ENCODE data around the gene RNF213.
"Not testable (repeated sequence)": the region's sequence is repeated elsewhere in the genome, so short reads cannot be mapped to it uniquely, and the experiment has no call there.

The RNF213 gene

DNA sequence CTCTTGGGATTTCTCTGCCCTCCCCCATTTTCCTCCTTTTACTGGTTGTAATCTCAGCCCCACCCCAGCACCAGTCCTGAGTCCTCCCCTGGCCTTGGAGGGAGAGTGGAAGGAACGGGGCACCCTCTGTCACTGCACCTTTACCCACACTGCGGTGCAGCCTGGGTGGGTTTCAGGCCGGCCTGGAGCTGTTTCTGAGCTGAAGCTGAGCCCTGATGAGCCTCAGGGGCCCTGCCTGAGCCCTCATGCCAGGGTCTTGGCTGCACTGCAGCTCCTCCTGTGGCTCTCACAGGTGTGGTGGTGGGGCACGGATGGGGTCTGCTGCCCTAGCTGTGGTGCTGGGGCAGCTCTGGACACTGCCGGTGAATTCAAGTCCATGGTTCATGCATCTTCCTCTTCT, 34.5 kb downstream of the RNF213 start:
- no peak for DNase-seq (ENCODE audit: low read depth)

DNA sequence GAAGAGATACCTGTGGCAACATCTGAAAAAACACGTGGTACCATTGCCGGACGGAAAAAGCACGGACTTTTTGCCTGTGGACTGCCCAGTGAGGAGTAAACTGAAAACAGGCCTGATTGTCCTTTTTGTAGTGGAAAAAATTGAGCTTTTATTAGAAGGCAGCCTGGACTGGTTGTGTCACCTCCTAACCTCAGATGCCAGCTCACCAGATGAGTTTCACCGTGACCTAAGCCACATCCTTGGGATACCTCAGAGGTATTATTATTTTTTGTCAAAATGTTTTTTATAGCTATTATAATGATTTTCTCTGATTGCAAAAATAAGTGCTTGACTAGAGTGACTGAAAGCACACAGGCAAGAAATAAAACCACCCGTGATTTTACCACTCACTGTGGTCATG, 34.9 kb downstream of the RNF213 start:
- no peak for DNase-seq (ENCODE audit: low read depth)

DNA sequence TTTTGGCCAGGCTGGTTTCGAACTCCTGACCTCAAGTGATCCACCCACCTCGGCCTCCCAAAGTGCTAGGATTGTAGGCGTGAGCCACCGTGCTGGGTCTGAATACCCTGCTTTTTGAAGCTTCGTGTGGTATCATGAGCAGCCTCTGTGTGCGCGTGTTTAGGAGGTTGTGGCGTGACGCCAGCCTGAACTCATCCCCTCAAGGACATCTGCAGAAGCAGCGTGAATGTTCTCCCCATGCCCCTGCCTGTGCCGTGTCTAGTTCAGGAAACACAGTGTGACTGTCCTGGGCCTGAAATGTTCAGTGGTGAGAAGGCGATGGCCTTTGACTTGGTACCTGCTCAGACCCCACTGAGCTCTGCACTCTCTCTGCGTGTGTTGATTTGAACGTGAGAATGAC, 35.6 kb downstream of the RNF213 start:
- DNase-seq (ENCODE audit: low read depth), result no peak

DNA sequence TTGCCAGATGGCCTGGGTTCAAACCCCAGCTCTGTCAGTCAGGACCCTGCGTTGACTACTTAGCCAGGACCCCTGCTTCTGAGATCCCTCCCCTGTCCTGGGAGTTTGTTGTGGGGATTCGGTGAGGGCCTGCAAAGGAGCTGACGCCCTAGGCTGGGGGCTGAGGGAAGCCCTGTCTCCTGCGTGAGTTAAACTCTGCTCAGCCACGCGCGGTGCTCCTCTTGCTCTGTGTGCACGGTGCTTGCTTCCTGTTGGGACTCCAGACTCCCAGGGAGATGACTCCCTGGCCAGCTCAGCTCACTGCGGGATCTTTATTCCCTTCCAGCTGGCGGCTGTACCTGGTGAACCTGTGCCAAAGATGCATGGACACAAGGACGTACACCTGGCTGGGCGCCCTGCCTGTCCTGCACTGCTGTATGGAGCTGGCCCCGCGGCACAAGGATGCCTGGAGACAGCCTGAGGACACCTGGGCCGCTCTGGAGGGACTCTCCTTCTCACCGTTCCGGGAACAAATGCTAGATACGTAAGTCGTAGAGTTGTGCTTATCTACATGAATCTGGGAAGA, 37.4 kb downstream of the RNF213 start:
- no peak for DNase-seq (ENCODE audit: low read depth)

DNA sequence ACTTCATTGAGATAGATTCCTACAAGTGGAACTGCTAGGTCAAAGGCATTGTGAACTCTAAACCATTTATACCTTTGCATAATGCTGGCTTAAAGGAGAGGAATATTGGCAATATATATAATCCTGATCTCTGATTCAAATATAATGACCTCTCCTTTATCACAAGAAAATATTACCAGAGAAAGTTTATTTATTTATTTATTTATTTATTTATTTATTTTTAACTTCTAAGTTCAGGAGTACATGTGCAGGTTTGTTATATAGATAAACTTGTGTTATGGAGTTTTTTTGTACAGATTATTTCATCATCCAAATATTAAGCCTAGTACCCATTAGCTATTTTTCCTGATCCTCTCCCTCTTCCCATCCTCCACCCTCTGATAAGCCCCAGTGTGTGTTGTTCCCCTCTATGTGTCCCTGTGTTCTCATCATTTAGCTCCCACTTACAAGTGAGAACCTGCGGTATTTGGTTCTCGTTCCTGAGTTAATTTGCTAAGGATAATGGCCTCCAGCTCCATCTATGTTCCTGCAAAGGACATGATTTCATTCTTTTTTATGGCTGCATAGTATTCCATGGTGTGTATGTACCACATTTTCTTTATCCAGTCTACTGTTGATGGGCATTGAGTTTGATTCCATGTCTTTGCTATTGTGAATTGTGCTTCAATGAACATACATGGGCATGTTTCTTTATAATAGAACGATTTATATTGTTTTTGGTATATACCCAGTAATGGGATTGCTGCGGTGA, 38.9 kb downstream of the RNF213 start:
- not testable (repeated sequence) for DNase-seq (ENCODE audit: low read depth)

DNA sequence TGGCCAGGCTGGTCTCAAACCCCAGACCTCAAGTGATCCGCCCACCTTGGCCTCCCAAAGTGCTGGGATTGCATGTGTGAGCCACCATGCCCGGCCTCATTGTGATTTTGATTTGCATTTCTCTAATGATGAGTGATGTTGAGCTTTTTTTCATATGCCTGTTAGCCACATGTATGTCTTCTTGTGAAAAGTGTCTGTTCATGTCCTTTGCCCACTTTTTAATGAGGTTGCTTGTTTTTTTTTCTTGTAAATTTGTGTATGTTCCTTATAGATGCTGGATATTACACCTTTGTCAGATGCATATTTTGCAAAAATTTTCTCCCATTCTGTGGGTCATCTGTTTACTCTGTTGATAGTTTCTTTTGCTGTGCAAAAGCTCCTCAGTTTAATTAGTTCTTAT, 40.1 kb downstream of the RNF213 start:
- not testable (repeated sequence) for DNase-seq (ENCODE audit: low read depth)

DNA sequence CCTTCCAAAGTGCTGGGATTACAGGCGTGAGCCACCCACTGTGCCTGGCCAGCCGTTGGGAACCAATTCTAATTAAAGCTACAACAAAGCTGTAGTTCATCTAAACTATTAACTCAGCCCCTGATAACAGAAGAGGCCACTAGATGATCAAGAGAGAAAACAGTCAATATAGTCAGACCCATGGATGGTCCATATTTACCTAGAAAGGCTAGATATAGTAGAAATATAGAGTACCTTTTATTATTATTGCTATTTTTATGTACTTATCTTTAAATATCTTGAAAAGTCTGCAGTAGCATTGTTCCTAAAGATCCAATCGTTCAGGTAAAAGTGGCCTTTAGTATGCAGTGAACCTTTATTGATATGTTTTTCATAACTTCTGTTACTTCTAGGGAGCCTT, 43.2 kb downstream of the RNF213 start:
- no peak for DNase-seq (ENCODE audit: low read depth)

DNA sequence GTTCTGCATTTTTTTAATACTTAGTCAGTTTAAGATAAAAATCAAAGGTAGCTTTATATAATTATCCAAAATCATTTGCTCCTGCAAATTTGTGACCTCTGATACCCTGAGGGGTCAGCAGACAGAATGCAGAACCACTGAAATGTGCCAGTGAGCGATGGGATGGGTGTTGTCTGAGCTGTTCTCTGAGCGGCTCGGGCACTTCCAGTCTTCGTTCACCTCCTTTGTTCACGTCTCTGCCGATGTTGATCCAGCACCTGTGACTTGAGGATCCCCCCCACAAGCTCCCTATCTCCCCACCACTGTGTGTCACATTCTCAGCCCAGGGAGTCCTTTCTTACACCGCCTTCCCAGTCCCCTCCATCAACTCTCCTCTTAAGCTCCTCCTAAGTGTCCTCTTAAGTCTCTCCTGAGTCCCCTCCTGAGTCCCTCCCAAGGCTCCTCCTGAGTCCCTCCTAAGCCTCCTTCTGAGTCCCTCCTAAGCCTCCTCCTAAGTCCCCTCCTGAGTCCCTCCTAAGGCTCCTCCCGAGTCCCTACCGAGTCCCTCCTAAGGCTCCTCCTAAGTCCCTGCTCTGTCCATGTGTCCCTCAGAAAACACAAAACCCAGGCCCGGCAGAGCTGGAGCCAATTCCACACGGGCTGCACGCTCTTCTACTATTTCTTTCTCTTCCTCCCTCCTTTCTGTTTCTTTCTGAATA, 47.5 kb downstream of the RNF213 start:
- DNase-seq (ENCODE audit: low read depth), result no peak

DNA sequence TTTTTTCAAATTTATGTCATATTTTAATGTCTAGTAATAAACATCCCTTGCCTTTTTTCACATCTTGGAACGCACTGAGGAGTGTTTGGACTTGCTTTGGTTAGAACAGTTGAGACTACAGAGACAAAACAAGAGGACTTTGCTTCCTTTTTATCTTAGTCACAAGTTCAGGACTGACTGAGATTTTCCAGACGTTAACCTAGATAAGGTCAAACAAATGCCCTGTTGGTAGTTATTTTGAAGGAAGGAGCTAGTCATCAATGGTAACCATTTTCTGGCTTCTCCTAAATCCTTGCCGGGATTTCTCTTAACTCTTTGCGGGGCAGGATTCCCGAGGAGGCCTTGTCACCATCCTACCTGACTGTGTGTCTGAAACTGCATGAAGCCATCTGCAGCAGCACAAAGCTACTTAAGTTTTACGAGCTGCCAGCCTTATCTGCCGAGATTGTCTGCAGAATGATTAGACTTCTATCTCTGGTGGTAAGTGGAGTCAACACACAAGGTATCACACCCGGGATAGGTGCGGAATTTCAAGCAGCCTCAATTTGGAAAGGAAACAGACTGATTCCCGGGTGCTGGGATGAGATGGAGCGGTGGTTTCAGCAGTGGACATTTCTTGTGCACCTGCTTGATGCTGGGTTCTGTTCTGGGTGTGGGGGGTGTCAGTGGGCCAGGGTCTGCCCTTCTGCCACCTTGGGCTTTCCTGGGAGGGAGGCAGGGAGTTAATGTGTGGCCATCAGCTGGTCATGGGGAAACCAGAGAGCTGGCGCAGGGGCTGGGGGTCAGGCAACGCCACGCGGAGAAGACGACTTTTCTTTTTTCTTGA, 48.3 kb downstream of the RNF213 start:
- DNase-seq (ENCODE audit: low read depth), result no peak

DNA sequence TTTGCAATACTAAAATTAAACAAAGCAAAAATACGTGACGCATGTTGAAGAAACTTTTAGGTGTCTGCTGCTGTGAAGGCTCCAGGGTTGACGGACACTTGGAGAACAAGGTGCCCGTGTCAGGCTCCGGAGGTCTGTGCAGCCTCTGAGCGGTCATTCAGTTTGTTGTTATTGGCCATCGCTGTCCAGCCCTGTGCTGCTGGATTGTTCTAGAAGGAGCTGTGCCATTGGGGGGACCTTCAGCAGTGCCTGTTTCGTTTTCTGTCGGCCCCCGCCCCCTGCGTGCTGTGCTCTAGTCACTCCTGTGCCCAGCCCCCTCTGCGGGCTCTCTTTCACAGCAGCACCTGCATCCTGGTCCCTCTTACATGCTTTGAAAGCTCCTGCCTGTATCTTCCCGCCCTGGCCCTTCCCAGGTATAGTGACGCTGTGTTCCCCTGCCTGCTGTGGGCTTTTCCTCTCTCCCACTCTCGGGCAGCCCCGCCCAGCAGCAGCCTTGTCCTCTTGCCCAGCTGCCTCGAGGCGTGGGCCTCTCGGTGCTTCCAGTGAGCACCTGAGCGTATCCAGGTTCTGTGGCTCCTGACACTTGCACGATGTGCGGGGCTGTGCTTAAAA, 50.7 kb downstream of the RNF213 start:
- DNase-seq (ENCODE audit: low read depth), result no peak

DNA sequence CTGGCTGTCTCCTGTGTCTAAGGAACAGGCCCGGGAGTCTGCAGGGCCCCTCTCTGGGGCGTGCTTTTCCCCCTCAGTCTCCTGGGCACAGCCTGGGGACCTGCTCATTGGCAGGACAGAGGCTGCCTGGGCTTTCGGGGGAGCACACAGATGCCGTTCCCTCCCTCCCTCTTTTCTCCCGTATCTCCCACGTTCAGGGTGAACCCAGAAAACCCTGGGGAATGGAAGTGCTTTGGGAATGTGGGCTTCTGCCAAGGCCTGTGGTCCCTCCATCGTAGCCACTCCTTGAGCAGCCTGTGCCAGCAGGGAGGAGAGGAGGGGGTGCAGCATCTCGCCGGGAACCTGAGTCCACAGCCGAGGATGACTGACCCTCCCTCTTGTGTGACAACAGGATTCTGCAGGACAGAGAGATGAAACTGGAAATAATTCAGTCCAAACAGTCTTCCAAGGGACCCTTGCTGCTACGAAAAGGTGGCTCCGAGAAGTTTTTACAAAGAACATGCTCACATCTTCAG, 52.0 kb downstream of the RNF213 start:
- no peak for DNase-seq (ENCODE audit: low read depth)

DNA sequence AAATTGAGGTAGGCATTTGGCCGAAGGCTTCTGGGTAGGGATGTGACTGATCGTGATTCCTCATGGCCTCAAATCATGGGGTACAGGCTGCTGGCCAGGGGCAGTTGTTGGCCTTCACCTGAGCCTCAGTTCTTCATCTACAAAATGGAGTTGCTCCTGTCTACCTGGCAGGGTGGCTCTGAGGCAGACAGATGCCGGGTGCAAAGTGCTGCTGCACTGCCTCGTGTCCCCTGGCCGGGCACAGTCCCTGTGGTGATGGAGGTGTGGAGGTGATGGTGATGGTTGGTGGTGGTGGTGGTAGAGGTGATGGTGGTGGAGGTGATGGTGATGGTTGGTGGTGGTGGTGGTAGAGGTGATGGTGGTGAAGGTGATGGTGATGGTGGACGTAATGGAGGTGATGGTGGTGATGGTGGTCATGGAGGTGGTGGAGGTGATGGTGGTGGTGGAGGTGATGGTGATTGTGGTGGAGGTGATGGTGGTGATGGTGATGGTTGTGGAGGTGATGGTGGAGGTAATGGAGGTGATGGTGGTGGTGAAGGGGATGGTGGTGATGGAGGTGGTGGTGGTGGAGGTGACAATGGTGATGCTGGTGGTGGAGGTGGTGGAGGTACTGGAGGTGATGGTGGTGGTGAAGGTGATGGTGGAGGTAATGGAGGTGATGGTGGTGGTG, 52.6 kb downstream of the RNF213 start:
- no peak for DNase-seq (ENCODE audit: low read depth)

DNA sequence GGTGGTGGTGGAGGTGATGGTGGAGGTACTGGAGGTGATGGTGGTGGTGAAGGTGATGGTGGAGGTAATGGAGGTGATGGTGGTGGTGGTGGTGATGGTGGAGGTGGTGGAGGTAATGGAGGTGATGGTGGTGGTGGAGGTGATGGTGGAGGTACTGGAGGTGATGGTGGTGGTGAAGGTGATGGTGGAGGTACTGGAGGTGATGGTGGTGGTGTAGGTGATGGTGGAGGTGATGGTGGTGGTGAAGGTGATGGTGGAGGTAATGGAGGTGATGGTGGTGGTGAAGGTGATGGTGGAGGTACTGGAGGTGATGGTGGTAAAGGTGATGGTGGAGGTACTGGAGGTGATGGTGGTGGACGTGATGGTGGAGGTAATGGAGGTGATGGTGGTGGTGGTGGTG, 53.3 kb downstream of the RNF213 start:
- DNase-seq (ENCODE audit: low read depth), result not testable (repeated sequence)

DNA sequence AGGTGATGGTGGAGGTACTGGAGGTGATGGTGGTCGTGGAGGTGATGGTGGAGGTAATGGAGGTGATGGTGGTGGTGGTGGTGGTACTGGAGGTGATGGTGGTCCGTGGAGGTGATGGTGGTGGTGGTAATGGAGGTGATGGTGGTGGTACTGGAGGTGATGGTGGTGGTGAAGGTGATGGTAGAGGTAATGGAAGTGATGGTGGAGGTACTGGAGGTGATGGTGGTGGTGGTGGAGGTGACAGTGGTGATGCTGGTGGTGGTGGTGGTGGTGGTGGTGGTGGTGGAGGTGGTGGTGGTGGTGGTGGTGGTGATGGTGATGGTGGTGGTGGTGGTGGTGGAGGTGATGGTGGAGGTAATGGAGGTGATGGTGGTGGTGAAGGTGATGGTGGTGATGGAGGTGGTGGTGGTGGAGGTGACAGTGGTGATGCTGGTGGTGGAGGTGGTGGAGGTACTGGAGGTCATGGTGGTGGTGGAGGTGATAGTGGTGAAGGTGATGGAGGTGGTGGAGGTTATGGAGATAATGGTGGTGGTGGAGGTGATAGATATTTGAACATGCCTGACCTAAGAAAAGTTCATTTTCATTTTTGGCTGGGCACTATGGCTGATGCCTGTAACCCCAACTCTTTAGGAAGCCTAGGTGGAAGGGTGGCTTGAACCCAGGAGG, 55.0 kb downstream of the RNF213 start:
- no peak for DNase-seq (ENCODE audit: low read depth)

DNA sequence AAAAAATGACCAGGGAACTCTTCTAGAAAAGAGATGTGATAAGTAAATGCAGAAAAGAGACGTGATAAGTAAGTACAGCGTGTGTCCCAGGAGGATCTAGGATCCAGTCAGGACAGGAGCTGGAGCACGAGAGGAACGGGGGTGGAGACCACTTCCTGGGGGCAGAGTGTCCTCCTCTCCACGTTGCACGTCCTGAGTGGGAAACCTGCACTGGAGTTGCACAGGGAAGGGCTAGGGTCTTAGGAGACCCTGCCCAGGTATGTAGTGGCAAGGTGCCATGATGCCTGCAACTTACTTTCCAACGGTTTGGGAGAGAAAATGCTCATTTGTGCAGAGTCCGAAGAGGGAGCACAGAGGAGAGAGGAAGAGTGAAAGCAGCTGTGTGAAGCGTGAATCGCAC, 55.8 kb downstream of the RNF213 start:
- DNase-seq (ENCODE audit: low read depth), result no peak

DNA sequence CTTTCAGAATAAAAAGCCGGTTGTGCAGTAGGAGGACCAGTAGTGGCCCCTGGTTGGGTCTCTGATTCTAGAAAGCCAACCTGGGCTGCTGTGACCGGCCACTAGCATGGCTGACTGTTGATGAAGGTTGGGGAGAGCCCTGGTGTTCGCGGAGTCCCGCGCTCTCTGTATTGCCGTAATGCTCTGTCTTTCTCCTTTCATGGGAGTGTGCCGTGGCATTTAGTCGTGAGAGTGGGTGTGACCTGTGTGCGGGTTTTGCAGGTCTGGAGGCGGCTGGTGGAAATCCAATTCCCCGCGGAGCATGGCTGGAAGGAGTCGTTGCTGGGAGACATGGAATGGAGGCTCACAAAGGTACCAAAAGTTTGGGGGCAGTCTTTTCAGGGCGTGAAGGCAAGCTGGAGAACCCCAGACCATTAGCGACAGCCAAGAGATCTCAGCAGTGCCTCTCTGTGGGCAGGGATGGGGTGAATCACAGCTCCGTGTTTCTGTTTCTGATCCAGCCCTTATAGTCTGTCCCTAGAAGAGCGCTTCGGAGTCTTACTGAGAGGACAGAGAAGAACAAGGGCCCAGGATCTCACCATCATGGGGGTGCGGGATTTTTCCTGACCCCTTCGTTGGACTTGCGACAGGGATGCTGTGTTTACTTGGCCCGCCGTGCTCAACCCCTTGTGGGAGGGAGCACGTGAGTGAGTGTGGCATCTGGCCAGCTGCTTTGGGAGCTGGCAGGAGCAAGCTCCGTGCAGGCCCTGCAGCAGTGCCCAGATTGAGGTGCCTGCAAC, 56.5 kb downstream of the RNF213 start:
- DNase-seq (ENCODE audit: low read depth), result no peak

DNA sequence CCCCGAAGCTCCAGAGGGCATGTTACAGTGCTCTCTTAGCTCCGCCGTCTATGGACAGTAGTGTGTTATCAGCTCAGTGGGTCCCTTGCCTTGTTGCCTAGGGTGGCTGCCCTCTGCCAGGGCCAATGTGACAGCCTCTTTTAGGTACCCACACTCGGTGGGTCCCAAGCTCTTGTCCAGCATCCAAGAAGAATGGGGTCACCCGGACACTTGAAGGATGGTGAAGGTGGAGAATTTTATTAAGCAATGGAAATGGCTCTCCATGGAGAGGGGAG, 57.0 kb downstream of the RNF213 start:
- DNase-seq (ENCODE audit: low read depth), result no peak

DNA sequence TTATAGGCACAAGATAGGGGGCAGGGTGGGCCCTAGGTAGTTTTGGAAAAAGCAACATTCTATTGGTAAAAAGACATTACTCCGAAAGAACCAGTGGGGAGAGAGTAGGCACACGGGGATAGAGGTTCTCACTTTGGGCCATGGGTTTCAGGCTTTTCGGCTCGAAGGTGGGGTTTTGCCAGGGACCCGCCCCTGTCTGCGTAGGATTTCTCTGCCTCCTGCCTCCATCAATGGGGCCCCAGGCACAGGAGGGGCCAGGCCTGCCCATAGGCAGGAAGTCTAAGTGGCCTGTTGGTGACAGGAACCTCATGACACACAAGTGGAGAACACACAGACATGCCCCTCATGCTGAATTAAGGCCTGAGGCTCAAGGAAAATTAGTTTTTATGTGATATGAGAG, 57.5 kb downstream of the RNF213 start:
- no peak for DNase-seq (ENCODE audit: low read depth)

DNA sequence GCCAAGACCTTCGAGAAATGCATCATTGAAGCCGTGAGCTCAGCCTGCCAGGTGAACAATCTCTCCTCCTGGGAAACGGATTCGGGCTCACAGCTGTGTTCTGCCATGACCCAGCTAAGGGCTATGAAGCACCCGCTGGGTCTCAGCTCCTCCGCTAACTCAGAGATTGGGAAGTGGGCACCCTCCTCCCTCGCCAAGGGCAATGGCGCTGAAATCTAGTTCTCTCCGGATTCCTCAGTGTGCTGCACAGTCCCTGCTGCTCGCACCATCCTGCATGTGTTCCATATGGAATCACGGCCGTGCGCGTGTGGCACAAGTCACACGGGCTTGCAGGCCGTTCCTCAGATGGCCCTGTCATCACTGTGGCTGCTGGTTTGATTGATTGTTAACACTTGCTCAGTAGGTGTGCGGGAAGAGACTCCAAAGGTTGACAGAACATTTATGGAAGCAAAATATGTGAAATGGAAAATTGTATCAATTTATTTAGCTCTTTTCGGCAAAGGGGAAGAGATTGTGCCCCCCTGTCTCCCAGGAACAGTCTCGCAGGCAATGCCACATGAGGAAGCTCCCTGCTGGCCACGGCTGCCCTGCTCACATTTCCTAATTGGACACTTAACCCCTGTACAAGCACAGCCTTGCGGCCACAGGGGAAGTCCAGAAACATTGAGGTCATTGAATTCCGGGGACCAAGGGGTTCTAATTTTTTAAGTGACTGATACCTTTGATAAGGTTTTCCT, 58.8 kb downstream of the RNF213 start:
- no peak for DNase-seq (ENCODE audit: low read depth)

DNA sequence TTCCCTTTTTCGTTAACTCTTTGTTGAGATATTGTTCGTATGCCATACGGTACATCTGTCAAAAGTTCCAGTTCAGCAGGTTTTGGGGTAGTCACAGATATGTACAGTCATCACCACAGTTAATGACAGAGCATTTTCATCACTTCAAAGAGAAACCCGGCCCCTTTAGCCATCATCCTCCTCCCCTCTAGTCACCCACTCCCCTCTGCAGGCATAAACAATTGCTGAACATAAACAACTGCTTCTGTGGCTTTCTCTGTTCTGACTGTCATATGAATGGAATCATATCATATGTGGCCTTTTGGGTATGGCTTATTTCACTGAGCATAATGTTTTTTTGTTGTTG, 59.3 kb downstream of the RNF213 start:
- DNase-seq (ENCODE audit: low read depth), result no peak

Data from activated T-helper 1 cell treated with Interleukin-2 at 50 U/mL for 16 hours (primary cell).